ENCODE data around the gene PARD3. TPM values are rescaled to one million over a fixed set of nuclear protein-coding genes. Genes with fewer than 3 reads are reported as not detected.
A peak's percentile ranks its signal among the peaks of the same experiment; 100 is the strongest.

The PARD3 gene
- total RNA-seq, 2 donors from 2014 or later = 36.1 to 48.5 TPM

DNA sequence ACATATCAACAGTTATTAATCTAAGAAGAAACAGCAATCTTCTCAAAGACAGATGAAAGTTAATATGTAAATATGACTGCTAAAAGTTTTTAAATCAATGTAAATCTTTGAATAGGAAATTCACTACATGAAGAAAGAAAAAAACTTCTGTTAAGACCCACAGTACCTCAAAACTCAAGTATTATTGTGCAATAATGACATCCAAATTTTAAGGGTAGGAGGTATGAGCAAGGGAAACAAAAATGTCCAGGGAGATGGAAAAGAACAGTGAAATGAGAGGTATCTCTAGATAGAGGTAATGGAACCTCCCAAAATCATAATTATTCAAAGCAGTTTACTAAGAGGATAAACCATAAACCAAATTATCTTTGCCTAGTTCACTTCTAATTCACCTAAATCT lies 436.8 kb downstream of the PARD3 start:
- TF ChIP-seq, protein P1, sequence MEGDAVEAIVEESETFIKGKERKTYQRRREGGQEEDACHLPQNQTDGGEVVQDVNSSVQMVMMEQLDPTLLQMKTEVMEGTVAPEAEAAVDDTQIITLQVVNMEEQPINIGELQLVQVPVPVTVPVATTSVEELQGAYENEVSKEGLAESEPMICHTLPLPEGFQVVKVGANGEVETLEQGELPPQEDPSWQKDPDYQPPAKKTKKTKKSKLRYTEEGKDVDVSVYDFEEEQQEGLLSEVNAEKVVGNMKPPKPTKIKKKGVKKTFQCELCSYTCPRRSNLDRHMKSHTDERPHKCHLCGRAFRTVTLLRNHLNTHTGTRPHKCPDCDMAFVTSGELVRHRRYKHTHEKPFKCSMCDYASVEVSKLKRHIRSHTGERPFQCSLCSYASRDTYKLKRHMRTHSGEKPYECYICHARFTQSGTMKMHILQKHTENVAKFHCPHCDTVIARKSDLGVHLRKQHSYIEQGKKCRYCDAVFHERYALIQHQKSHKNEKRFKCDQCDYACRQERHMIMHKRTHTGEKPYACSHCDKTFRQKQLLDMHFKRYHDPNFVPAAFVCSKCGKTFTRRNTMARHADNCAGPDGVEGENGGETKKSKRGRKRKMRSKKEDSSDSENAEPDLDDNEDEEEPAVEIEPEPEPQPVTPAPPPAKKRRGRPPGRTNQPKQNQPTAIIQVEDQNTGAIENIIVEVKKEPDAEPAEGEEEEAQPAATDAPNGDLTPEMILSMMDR (IDR thresholded peaks at IDR 0.05) = no peak
- no peak for TF ChIP-seq POLR2A (IDR thresholded peaks at IDR 0.05)
- Histone ChIP-seq H3K4me3 (no peak overlapping the region), H3K9me3 (no peaks in the 10 kb centered on the region), H3K4me1 (peaks cover 7% of the 10 kb centered on the region), H3K36me3 (replicated peaks in 1 of 2; ENCODE audit: insufficient read depth in 1 of 2, low read depth in 2 of 2) (peaks cover 0 to 2% of the 10 kb centered on the region in 2 donors), H3K27ac (no peak overlapping the region), H3K27me3 (no peaks in the 10 kb centered on the region)
- intact Hi-C loops (cut with DNase I) = no loop called here
- ATAC-seq (no peak), DNase-seq (no peak)

DNA sequence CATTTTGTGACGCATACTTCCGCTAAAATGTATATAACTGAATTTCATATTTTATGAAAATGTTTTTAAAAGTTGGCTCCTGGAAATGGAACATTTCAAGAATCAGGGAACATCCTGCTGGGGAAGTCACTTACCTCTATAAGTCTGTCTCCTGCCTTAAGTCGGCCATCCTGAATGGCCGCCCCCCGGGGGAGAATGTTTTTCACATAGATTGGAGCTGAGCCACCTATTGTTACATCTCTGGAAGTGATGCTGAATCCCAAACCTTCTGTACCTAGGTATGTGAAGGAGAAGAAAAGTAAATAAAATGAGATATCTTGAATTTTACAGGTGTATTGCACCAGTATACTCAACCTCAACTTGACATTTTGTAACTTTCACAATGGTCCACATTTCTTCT lies 437.3 kb downstream of the PARD3 start:
- no peak for TF ChIP-seq POLR2A (IDR thresholded peaks at IDR 0.05)
- TF ChIP-seq, protein P1 (IDR thresholded peaks at IDR 0.05) = no peak
- DNase-seq (no peak), ATAC-seq (no peak)
- 95% methylated on average over 5 of the region's 5 CpGs for WGBS, 2 donors
- Histone ChIP-seq H3K27me3 (no peaks in the 10 kb centered on the region), H3K36me3 (replicated peaks in 1 of 2; ENCODE audit: insufficient read depth in 1 of 2, low read depth in 2 of 2) (peaks cover 0 to 2% of the 10 kb centered on the region in 2 donors), H3K4me3 (no peak overlapping the region), H3K27ac (no peak overlapping the region), H3K4me1 (peaks cover 7% of the 10 kb centered on the region), H3K9me3 (no peaks in the 10 kb centered on the region)
- intact Hi-C loops (cut with DNase I) = no loop called here

DNA sequence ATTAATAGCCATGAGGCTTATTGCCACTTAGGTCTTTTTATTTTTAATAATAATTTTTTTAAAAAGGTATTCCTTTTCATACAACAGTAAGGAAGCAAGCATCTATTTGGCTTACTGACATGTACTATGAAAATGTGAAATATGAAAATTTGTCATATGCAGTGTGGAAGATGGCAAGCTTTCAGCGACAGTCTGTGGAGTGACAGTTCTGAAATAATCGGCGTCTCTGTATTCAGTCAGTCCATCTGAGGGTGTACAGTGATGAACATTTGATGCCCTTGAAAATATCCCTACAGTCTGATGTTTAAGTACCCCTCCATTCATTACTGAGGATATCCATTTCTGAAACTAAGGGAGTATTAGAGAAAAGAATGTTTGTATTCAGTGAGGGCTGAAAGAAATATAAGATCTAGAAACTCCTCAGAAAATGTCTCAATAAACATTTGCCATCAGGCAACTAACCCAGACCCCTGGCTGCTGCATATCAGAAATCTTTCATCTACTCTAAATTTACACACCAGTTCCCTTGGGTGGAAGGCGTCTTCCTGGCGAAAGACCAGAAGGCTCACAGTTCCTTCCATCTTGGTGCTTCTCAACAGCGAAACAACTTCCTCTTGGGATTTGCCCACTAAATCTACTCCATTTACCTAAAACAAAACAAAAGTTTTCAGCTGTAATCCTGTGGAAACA lies 440.6 kb downstream of the PARD3 start:
- Histone ChIP-seq H3K27ac (no peak overlapping the region), H3K9me3 (no peaks in the 10 kb centered on the region), H3K4me1 (peaks cover 4% of the 10 kb centered on the region), H3K27me3 (no peaks in the 10 kb centered on the region), H3K4me3 (no peak overlapping the region), H3K36me3 (replicated peaks in 1 of 2; ENCODE audit: insufficient read depth in 1 of 2, low read depth in 2 of 2) (peaks cover 0 to 2% of the 10 kb centered on the region in 2 donors)
- intact Hi-C loops (cut with DNase I) = no loop called here
- DNase-seq (peak in 1 of 4 donors; percentile 17), ATAC-seq (no peak)
- no peak for TF ChIP-seq POLR2A (IDR thresholded peaks at IDR 0.05)
- TF ChIP-seq, protein P1 (IDR thresholded peaks at IDR 0.05) = no peak
- 80 to 88% methylated on average over 6 of the region's 6 CpGs for WGBS, 2 donors

DNA sequence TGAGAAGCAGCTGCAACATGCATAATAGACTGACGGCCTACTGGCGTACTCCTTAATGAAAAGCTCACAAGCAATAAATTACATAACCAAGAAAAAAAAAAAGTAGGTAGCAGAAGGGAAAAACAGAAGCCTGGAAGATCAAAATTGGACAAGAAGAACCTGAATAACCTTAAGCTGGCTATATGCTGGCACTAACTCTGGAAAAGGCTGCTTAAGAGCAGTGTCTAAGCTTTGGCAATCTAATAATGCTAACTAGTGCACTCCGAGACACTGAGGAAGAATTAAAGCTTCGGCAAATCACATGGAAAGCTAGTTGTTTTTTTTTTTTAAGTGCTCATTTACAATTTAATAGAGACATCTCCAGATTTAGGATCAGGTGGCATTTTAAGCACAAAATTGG lies 441.9 kb downstream of the PARD3 start:
- no peaks in the 10 kb centered on the region for H3K9me3 ChIP-seq
- no peak for ATAC-seq
- H3K4me1 ChIP-seq = no peaks in the 10 kb centered on the region
- no peak overlapping the region for H3K4me3 ChIP-seq
- TF ChIP-seq POLR2A (IDR thresholded peaks at IDR 0.05) = no peak
- TF ChIP-seq, protein P1 (IDR thresholded peaks at IDR 0.05) = no peak
- intact Hi-C loops (cut with DNase I) = no loop called here
- no peak for DNase-seq
- 96 to 97% methylated on average over 4 of the region's 4 CpGs for WGBS, 2 donors
- H3K27me3 ChIP-seq = no peaks in the 10 kb centered on the region
- H3K36me3 ChIP-seq (replicated peaks in 1 of 2; ENCODE audit: insufficient read depth in 1 of 2, low read depth in 2 of 2) = peaks cover 0 to 2% of the 10 kb centered on the region in 2 donors
- no peak overlapping the region for H3K27ac ChIP-seq

DNA sequence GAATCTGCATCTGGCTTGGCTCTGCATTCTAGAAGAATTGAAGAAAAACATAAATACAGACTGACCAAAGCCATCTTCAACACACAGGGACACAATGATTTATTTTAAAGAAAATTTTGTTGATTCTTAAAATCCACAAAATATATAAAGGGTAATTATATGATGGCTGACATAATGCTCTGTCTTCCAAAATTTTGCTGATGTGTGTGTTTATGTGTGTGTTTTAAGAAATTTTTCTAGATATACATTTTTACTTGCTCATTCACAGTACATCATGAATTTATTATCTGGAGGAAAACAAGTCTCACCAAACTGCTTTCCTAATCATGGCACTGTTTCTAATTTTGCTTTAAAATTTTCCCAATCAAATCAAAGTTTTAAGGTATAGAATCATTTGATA lies 442.6 kb downstream of the PARD3 start:
- no peak for TF ChIP-seq POLR2A (IDR thresholded peaks at IDR 0.05)
- TF ChIP-seq, protein P1 (IDR thresholded peaks at IDR 0.05) = no peak
- Histone ChIP-seq H3K4me1 (no peaks in the 10 kb centered on the region), H3K36me3 (replicated peaks in 1 of 2; ENCODE audit: insufficient read depth in 1 of 2, low read depth in 2 of 2) (peaks cover 0 to 2% of the 10 kb centered on the region in 2 donors), H3K27me3 (no peaks in the 10 kb centered on the region), H3K27ac (no peak overlapping the region), H3K9me3 (no peaks in the 10 kb centered on the region), H3K4me3 (no peak overlapping the region)
- DNase-seq (no peak), ATAC-seq (no peak)
- intact Hi-C loops (cut with DNase I) = no loop called here
